NCI-H2107 treated with DMSO at 0.1 percent for 48 hours (cell line): Measurements from ENCODE around the gene CTIF.
"Not testable (repeated sequence)": the region's sequence is repeated elsewhere in the genome, so short reads cannot be mapped to it uniquely, and the experiment has no call there.

Experiments
- DNase-seq: peaks from one replicate; lab custom pipeline; 2025; ENCODE audit not compliant: unreplicated experiment; lab: John Stamatoyannopoulos, UW

The CTIF gene

GRCh38 chr18:48857023-48857694, 318.3 kb downstream of the CTIF start:
- no peak for DNase-seq

DNA sequence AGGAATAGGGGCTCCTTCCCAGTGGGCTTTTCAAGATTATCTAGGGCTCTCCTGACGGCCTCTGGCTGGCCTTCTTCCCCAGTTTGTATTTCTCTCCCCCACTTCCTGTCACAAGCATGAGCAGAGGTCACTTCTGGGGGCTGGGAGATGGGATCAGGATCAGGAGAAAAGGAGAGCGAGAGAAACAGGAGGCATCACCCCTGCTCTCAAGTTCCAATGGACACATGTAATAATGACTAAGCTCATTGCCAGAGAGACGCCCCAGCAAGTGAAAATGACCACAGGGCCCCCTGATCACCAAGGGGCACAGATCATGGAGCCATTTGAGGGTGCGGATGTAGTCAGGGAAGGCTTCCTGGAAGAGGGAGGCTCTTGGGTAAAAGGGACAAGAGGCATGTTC, 319.8 kb downstream of the CTIF start:
- no peak for DNase-seq

- peak; percentile 44 for DNase-seq
Observed at GRCh38 chr18:48859311-48860268, 320.8 kb downstream of the CTIF start.

DNA sequence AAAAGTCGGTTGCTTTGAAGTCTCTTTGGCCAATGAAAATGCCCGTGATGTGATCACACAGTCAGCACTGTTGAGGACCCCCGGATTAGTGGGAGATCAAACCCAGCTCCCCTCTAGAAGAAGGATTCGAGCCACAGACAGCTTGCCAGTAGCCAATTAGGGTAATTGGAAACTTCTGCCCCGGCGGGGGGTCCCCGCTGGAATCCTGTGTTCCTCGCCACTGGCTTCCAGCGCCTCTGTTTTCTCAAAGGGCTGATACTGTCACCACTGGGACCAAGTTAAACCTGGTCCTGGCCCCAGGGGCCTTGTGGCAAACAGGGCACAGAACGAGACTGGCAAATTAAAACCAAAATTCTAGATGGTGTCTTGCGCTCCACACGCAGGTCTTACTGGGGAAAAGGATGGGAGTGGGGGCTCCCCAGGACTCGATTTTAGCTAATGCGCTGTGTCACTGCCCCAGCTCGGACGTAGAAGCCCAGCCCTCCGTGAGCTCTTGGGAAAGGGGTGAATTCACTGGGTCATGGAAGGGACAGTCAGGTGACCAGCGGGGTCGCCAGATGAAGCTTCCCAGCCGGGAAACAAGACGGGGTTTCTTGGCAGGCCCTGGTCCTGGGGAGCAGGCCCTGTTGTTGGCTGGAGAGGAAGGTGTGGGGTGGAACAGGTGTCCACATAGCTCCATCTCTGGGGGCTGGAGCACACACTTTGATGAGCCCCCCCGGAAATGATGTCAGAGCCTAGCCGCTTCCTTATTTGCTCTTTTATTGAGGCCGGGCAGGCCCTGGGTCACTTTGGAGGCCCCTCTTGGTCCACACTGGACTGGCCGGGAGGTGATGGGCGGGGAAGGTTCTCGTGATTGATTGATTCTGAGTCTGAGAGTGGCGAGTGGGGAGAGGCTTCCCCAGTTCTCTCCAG, 321.7 kb downstream of the CTIF start:
- DNase-seq = no peak

DNA sequence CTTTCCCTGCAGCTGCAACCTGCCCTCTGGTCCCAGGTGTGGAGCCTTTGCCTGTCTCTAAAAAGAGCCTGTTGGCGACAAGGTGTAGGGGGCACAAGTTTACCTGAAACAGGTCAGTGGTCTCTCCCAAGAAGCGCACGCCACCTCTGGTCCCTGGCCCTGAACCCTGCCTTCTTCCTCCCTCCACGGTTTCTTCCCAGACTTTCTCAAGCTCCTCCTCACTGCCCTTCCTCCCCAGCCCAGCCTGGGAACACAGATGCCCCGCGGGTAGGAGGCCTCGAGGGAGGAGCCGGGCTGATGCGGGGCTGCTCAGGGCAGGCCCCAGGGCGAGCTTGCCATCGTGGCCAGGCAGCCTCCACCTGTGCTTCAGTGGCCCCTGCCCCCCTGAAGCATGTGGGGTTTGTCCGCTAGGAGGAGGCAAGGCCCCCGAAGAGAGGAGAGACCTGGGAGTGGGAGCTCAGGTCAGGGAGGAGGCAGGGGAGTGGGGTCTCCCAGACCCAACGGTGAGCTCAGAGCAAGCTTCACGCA, 322.4 kb downstream of the CTIF start:
- no peak for DNase-seq

DNA sequence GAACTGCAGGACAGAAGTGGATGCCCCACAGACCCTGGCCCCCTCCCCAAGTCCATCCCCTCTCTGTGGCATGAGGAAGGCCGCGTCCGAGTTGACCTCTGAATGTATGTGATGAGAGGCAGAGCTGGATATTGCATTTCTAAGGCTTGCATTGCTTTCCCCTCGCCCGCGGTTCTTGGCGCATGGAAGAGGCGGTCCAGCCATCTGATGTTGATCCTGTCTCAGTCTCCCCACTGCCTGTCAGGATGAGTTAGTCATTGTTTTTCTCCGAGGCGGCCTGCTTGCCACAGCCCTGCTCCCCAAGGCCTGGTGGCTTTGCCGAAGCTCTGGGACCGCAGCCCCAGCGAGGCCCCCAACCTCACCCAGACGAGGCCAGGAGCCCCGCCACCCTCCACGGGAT, 323.3 kb downstream of the CTIF start:
- DNase-seq = no peak

DNA sequence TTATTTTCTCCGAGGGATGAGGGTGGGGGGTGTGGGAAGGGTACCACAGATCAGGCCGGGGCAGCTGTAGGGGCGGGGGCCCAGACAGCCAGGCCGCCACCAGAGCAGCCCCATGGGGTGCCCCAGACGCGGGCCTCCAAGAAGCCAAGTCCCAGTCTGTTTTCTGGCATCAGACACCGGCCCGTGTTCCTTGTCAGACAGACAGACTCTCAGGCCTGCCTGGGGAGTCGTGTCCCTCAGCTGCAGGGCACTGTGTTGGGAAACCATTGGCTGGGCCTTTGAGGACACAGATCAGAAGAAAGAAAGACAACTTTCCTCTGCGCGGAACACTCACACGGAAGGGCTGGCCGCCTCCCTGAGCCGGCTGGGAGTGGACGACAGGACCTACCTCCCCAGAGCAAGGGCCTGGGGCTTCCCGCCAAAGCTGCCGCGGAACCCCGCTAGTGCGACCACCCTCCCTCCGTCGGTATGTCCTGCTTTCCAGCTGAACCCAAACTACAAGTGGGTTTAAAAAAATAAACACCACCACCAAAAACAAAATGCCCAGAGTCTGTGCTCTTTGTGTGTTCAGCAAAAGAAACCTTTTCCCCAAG, 323.9 kb downstream of the CTIF start:
- DNase-seq = no peak

DNA sequence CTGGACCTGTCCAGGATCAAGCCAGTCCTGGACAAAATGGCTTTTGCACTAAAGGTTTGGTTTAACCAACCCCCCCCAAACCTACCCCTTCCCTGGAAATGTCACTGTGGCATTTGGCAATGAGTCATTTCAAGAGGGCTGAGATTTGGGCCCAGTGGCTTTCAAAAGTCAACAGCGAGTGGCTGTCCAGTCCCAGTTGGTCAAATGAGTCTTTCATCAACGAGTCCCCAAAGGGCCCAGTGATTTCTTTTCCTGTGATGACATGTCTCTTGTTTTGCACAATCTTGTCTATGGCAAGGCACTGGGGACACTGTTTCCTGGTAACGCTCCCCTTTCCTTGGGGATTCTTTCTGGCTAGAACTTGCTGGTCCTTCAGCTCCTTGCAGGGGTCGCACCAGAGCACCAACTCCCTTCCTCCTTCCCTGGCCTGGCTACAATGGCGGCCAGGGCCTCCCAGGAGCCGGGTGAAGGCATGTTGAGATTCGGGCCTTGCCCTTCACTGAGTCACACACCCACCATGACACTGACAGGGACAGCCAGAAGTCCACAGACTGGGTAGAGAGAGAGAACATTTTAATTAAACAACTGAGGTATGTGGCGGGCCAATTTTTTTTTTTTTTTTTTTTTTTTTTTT, 324.7 kb downstream of the CTIF start:
- no peak for DNase-seq

- no peak for DNase-seq
Observed at GRCh38 chr18:48864876-48865275, 326.0 kb downstream of the CTIF start.

DNA sequence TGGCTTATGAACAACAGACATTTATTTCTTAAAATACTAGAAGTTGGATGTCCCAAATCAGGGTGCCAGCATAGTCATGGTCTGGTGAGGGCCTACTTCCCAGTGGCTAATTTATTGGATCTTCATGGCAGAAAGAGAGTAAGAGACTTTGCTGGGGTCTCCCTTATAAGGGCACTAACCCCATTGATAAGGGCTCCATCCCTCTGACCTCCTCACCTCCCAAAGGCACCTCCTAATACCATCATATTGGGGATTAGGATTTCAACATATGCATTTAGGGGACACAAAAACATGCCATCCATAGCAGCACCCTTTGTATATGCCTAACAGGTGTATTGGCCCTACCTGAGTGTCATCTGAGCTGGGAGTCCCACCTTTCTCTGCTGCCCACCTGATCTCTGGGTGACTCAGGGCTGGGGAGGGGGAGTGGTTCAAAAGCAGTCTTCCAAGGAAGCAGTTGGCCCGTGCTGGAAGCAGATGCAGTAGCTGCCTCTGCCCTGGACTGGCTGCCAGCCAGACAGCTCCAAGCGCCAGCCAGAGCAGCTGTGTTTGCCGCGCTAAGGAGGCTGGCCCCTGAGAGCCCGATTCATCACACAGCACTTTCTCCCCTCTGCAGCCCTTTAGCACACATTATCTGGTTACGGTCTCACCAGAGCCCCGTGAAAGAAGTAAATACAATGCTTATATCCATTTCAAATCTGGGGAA, 327.4 kb downstream of the CTIF start:
- DNase-seq = peak; percentile 79

GRCh38 chr18:48866856-48867255, 328.0 kb downstream of the CTIF start:
- no peak for DNase-seq

DNA sequence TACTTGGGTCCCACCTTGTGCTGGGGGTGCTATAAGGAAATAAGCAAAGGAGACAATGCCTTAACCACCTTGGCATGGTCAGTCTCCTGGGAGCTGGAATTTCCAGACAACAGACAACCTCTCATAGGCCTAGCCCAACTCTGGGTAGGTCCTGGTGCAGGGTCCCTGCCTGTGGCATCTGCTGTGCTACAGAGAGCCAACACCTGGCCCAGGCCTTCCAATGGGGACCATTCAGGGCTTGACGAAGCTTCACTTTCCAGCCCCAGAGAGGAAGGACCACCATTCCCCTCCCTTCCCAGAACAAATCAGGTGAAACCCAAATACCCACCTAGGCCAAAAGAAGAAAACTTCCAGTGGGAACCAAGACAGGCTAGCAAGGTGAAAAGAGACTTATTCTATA, 329.1 kb downstream of the CTIF start:
- DNase-seq = no peak

- no peak for DNase-seq
Observed at GRCh38 chr18:48868468-48869466, 329.9 kb downstream of the CTIF start.

DNA sequence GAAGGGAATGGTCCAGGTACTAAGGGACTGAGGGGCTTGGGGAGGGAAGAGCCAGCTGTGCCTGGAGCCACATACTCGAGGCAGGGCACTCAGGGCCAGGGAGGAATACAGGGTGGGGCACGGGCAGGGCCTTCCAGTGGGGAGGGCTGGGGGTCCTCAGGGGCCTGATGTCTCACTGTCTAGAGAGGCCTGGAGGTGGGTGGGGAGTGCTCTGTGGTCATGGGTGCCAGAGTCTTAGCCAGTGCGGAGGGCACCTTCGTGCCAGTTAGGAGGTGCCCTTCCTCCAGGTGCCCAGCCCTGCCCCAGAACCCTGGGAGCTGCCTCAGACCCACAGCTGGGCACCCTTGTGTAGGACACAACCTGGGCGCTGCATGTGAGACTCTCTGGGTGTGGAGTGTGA, 330.8 kb downstream of the CTIF start:
- no peak for DNase-seq

DNA sequence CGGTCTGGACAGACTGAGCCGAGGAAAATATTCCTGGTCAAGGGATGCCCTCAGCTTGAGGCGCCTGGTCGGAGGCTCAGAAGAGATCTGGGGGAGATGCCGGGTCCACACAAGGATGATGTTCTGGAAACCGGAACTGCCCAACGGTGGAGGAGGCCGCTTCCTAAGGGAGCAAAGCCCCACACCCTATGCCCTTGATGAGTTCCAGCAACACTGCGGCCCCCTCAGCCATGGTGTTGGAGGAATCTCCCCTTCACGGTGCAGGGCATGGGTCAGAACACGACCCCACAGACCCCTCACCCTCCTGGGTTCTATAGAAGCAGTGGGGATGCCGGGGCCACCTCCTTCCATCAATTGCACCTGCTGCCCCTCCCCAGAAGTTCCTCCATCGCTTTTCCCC, 332.1 kb downstream of the CTIF start:
- not testable (repeated sequence) for DNase-seq

DNA sequence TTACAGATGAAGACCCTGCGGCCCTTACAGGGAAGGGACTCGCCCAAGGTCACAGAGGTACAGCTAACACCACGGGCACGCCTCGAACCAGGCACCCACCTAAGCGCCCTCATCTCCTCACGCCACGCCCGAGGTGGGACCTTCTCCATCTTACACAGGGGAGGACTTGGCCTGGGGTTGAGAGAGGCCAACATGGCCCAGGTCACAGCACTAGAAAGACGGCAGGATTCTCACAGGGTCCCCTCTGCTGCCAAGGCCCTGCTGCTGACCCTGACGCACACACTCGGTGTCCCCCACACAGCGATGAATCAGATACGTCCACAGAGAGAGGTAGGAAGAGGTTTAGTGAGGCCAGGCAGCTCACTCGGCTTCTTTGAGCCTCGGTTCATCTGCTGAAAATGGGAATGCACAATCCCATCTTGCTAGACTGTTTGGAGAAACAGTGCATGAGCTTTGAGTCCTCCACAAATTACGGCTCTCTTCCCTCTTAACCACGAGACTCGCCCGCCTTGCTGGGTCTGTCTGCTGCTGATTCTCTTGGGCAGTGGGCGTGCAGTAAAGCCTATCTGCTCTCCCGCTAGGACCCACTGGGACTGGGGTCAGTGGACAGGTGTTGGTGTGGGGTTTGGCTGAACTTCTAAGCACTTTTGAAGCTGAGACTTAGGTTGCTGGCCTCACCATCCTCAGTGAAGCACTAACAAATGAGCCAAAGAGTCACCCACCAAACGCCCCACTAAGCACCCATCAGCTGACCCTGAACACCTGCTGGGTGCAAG, 332.7 kb downstream of the CTIF start:
- DNase-seq = no peak
